Large intestine (tissue), 3 donors: ENCODE results near the gene CHRNB4. TPM values are rescaled to one million over a fixed set of nuclear protein-coding genes. Genes with fewer than 3 reads are reported as not detected.
"Not testable (repeated sequence)": the region's sequence is repeated elsewhere in the genome, so short reads cannot be mapped to it uniquely, and the experiment has no call there.

Experiments
- DNase-seq, 2 donors: peaks; one replicate each; pipeline versions ENCODE4 v3.0.0 to v3.0.0-alpha.2; 2013
- H3K27ac ChIP-seq: one replicate; pipeline ENCODE4 v1.5.1; 2013; ENCODE audit warnings: low read length
- H3K27me3 ChIP-seq: 2 replicates; pipeline ENCODE4 v1.6.1; 2013; ENCODE audit warnings: low read length; ENCODE audit not compliant: control insufficient read depth, insufficient read depth
- H3K36me3 ChIP-seq: 2 replicates; pipeline ENCODE4 v1.6.1; 2013; ENCODE audit warnings: low read length; ENCODE audit not compliant: control insufficient read depth, insufficient read depth
- H3K4me1 ChIP-seq: one replicate; pipeline ENCODE4 v1.6.1; 2013; ENCODE audit warnings: low read length; ENCODE audit not compliant: control insufficient read depth, insufficient read depth
- H3K4me3 ChIP-seq: one replicate; pipeline ENCODE4 v1.5.1; 2013; ENCODE audit warnings: low read length
- H3K9me3 ChIP-seq: one replicate; pipeline ENCODE4 v1.6.1; 2013; ENCODE audit warnings: mild to moderate bottlenecking, low read depth, low read length, moderate library complexity; ENCODE audit not compliant: control insufficient read depth
- WGBS: methylation state at CpG from one replicate; pipeline ENCODE4 v1.1.5; 2013; ENCODE audit warnings: low lambda C conversion rate; ENCODE audit not compliant: insufficient coverage; 5-methylcytosine and 5-hydroxymethylcytosine counted together
- polyA plus RNA-seq: library from polyadenylated mRNA; unstranded; fragments of 120-200 nt; gene quantifications from one replicate; pipeline ENCODE4 v1.2.1, GENCODE V29; 2013

The CHRNB4 gene
- polyA plus RNA-seq, 1 donor, result 4.3 TPM

GRCh38 chr15:78614021-78614420 is 27.0 kb downstream of the CHRNB4 start:
- Histone ChIP-seq H3K36me3 (no peaks in the 10 kb centered on the region), H3K27me3 (peaks cover 5% of the 10 kb centered on the region), H3K27ac (no peak overlapping the region), H3K9me3 (no peaks in the 10 kb centered on the region), H3K4me1 (no peaks in the 10 kb centered on the region), H3K4me3 (no peak overlapping the region)
- 50% methylated on average over 1 of the region's 3 CpGs for WGBS
- no peak for DNase-seq

- not testable (repeated sequence) for H3K27me3 ChIP-seq, H3K27ac ChIP-seq
- no CpG with 5 or more reads among the region's 3 CpGs for WGBS
Measured at GRCh38 chr15:78609551-78609950, 31.5 kb downstream of the CHRNB4 start.

GRCh38 chr15:78605680-78606079 is 35.3 kb downstream of the CHRNB4 start:
- WGBS, result no CpG with 5 or more reads among the region's 4 CpGs

More at GRCh38 chr15:78609551-78609950, 31.5 kb downstream of the CHRNB4 start:
- not testable (repeated sequence) for H3K4me3 ChIP-seq, H3K4me1 ChIP-seq, DNase-seq, H3K36me3 ChIP-seq, H3K9me3 ChIP-seq

GRCh38 chr15:78605201-78605600 is 35.8 kb downstream of the CHRNB4 start:
- H3K27ac ChIP-seq, result no peak overlapping the region
- H3K4me3 ChIP-seq, result no peak overlapping the region
- no peaks in the 10 kb centered on the region for H3K4me1 ChIP-seq
- no peaks in the 10 kb centered on the region for H3K9me3 ChIP-seq
- 100% methylated on average over 1 of the region's 5 CpGs for WGBS
- H3K36me3 ChIP-seq, result no peaks in the 10 kb centered on the region
- H3K27me3 ChIP-seq, result peaks cover 2% of the 10 kb centered on the region
- DNase-seq, result no peak

More at GRCh38 chr15:78605680-78606079, 35.3 kb downstream of the CHRNB4 start:
- Histone ChIP-seq H3K4me1 (no peaks in the 10 kb centered on the region), H3K36me3 (no peaks in the 10 kb centered on the region), H3K9me3 (no peaks in the 10 kb centered on the region), H3K27me3 (peaks cover 2% of the 10 kb centered on the region), H3K27ac (no peak overlapping the region), H3K4me3 (no peak overlapping the region)
- no peak for DNase-seq

GRCh38 chr15:78604420-78604819 is 36.6 kb downstream of the CHRNB4 start:
- Histone ChIP-seq H3K27me3 (peaks cover 2% of the 10 kb centered on the region), H3K4me3 (no peak overlapping the region), H3K36me3 (no peaks in the 10 kb centered on the region), H3K27ac (no peak overlapping the region), H3K9me3 (no peaks in the 10 kb centered on the region), H3K4me1 (no peaks in the 10 kb centered on the region)
- no peak for DNase-seq
- WGBS, result no CpG with 5 or more reads among the region's 2 CpGs

GRCh38 chr15:78603467-78603866 is 37.5 kb downstream of the CHRNB4 start:
- Histone ChIP-seq H3K27me3 (peaks cover 2% of the 10 kb centered on the region), H3K27ac (no peak overlapping the region), H3K4me1 (no peaks in the 10 kb centered on the region), H3K9me3 (no peaks in the 10 kb centered on the region), H3K4me3 (no peak overlapping the region), H3K36me3 (no peaks in the 10 kb centered on the region)
- no peak for DNase-seq
- WGBS, result no CpG with 5 or more reads among the region's 3 CpGs

GRCh38 chr15:78599189-78599588 is 41.8 kb downstream of the CHRNB4 start:
- H3K4me1 ChIP-seq, result no peaks in the 10 kb centered on the region
- no peaks in the 10 kb centered on the region for H3K36me3 ChIP-seq
- H3K27ac ChIP-seq, result no peak overlapping the region
- H3K9me3 ChIP-seq, result no peaks in the 10 kb centered on the region
- no peak overlapping the region for H3K4me3 ChIP-seq
- H3K27me3 ChIP-seq, result peaks cover 2% of the 10 kb centered on the region
- DNase-seq, result no peak

GRCh38 chr15:78598348-78598747 is 42.7 kb downstream of the CHRNB4 start:
- Histone ChIP-seq H3K4me3 (no peak overlapping the region), H3K36me3 (no peaks in the 10 kb centered on the region), H3K9me3 (no peaks in the 10 kb centered on the region), H3K27ac (no peak overlapping the region), H3K4me1 (no peaks in the 10 kb centered on the region), H3K27me3 (peaks cover 2% of the 10 kb centered on the region)
- no CpG with 5 or more reads among the region's 3 CpGs for WGBS
- DNase-seq, result no peak

GRCh38 chr15:78597583-78597982 is 43.4 kb downstream of the CHRNB4 start:
- H3K4me3 ChIP-seq, result no peak overlapping the region
- no peak for DNase-seq
- H3K9me3 ChIP-seq, result no peaks in the 10 kb centered on the region
- no CpG with 5 or more reads among the region's 1 CpG for WGBS
- no peaks in the 10 kb centered on the region for H3K4me1 ChIP-seq
- no peaks in the 10 kb centered on the region for H3K36me3 ChIP-seq
- no peak overlapping the region for H3K27ac ChIP-seq
- H3K27me3 ChIP-seq, result no peaks in the 10 kb centered on the region

- 100% methylated on average over 1 of the region's 1 CpG for WGBS
- Histone ChIP-seq H3K4me3 (no peak overlapping the region), H3K27ac (no peak overlapping the region), H3K27me3 (no peaks in the 10 kb centered on the region), H3K36me3 (no peaks in the 10 kb centered on the region), H3K4me1 (no peaks in the 10 kb centered on the region), H3K9me3 (no peaks in the 10 kb centered on the region)
- DNase-seq, result no peak
Measured at GRCh38 chr15:78574944-78575343, 66.1 kb downstream of the CHRNB4 start.
